A673 (cell line): ENCODE data around the gene POLR2M.

ENCODE experiments used
- CTCF ChIP-seq: fragments of 300-800, 200-600 bp; sonication (generic); conservative IDR thresholded peaks from 2 replicates; pipeline ENCODE4 v1.5.1; 2017; ENCODE audit warnings: low read depth, mild to moderate bottlenecking, antibody characterized with exemption, low read length, moderate library complexity, mixed read lengths
- EZH2 ChIP-seq: fragments of 200-600 bp; sonication (generic); IDR thresholded peaks from 2 replicates; pipeline ENCODE4 v1.6.1; 2017; ENCODE audit warnings: borderline replicate concordance, low read depth, mild to moderate bottlenecking, mixed read lengths, antibody characterized with exemption, low read length; ENCODE audit not compliant: poor library complexity, severe bottlenecking

GRCh38 chr15:57735431-57735830 is 28.9 kb downstream of the POLR2M start:
- TF ChIP-seq EZH2 (no peak), CTCF (no peak)
